Kidney epithelial cell (primary cell): ENCODE data around the gene GRIK3. TPM values are rescaled to one million over a fixed set of nuclear protein-coding genes. Genes with fewer than 3 reads are reported as not detected.

Experiments used
- DNase-seq: peaks from one replicate; pipeline ENCODE4 v3.0.0-alpha.2; 2010; ENCODE audit warnings: low read depth
- H3K27me3 ChIP-seq: 2 replicates; pipeline ENCODE4 v1.6.0; 2011; ENCODE audit warnings: low read length; ENCODE audit not compliant: control insufficient read depth, insufficient read depth
- H3K36me3 ChIP-seq: 2 replicates; pipeline ENCODE4 v1.5.1; 2011; ENCODE audit warnings: low read length; ENCODE audit not compliant: control insufficient read depth, insufficient read depth
- H3K4me3 ChIP-seq: 2 replicates; pipeline ENCODE4 v1.5.1; 2011; ENCODE audit warnings: low read depth, mild to moderate bottlenecking, control low read depth, low read length
- CTCF ChIP-seq: IDR thresholded peaks from 2 replicates; pipeline ENCODE4 v1.5.1; 2011; ENCODE audit warnings: mild to moderate bottlenecking, moderate library complexity, low read length, control low read depth, inconsistent platforms; ENCODE audit not compliant: insufficient read depth, poor library complexity, severe bottlenecking
- total RNA-seq: library from RNA; depleted of rRNA; stranded (reverse); fragments of >200 nt; gene quantifications from 2 replicates; pipeline ENCODE4 v1.2.3, GENCODE V29; 2015

GRIK3 gene
- total RNA-seq, 1 donor from 2014 or later, result under 0.01 TPM

- Histone ChIP-seq H3K36me3 (no peaks in the 10 kb centered on the region), H3K27me3 (peaks cover 68% of the 10 kb centered on the region), H3K4me3 (no peak overlapping the region)
- no peak for TF ChIP-seq CTCF
- DNase-seq, result no peak
Observed at GRCh38 chr1:37036667-37037053, 2.3 kb upstream of the GRIK3 start.

GRCh38 chr1:37035796-37036666 lies 1.7 kb upstream of the GRIK3 start:
- Histone ChIP-seq H3K4me3 (no peak overlapping the region), H3K27me3 (peaks cover 70% of the 10 kb centered on the region), H3K36me3 (no peaks in the 10 kb centered on the region)
- DNase-seq, result no peak
- TF ChIP-seq CTCF, result no peak

GRCh38 chr1:37035014-37035691 lies 838 bp upstream of the GRIK3 start:
- TF ChIP-seq CTCF, result no peak
- H3K27me3 ChIP-seq, result peaks cover 68% of the 10 kb centered on the region
- DNase-seq, result no peak
- H3K4me3 ChIP-seq, result no peak overlapping the region
- H3K36me3 ChIP-seq, result no peaks in the 10 kb centered on the region

GRCh38 chr1:37033355-37034101 lies 787 bp downstream of the GRIK3 start:
- Histone ChIP-seq H3K27me3 (peaks cover 71% of the 10 kb centered on the region), H3K4me3 (no peak overlapping the region), H3K36me3 (no peaks in the 10 kb centered on the region)
- no peak for TF ChIP-seq CTCF
- no peak for DNase-seq

GRCh38 chr1:37032660-37033354 lies 1.5 kb downstream of the GRIK3 start:
- no peak overlapping the region for H3K4me3 ChIP-seq
- H3K27me3 ChIP-seq, result peaks cover 66% of the 10 kb centered on the region
- TF ChIP-seq CTCF, result no peak
- H3K36me3 ChIP-seq, result no peaks in the 10 kb centered on the region
- DNase-seq, result no peak
